Glutamatergic neuron (in vitro differentiated cells): ENCODE results near the gene PAK5. TPM values are rescaled to one million over a fixed set of nuclear protein-coding genes. Genes with fewer than 3 reads are reported as not detected.

Experiments used
- DNase-seq: peaks from one replicate; pipeline ENCODE4 v3.0.0; 2022
- H3K27ac Mint-ChIP-seq: one replicate; pipeline ENCODE4 v1.8.0; 2020; ENCODE audit warnings: mild to moderate bottlenecking, mixed read lengths, inconsistent platforms; ENCODE audit not compliant: unreplicated experiment
- H3K27me3 Mint-ChIP-seq: one replicate; pipeline ENCODE4 v1.8.0; 2020; ENCODE audit warnings: mild to moderate bottlenecking, moderate library complexity, mixed read lengths, inconsistent platforms; ENCODE audit not compliant: unreplicated experiment
- H3K36me3 Mint-ChIP-seq: one replicate; pipeline ENCODE4 v1.8.0; 2020; ENCODE audit warnings: mild to moderate bottlenecking, mixed read lengths, inconsistent platforms; ENCODE audit not compliant: unreplicated experiment
- H3K4me1 Mint-ChIP-seq: one replicate; pipeline ENCODE4 v1.8.0; 2020; ENCODE audit warnings: mild to moderate bottlenecking, low read depth, mixed read lengths, inconsistent platforms; ENCODE audit not compliant: unreplicated experiment
- H3K4me3 Mint-ChIP-seq: one replicate; pipeline ENCODE4 v1.8.0; 2020; ENCODE audit warnings: mild to moderate bottlenecking, mixed read lengths, inconsistent platforms; ENCODE audit not compliant: unreplicated experiment
- H3K9me3 Mint-ChIP-seq: one replicate; pipeline ENCODE4 v1.8.0; 2020; ENCODE audit warnings: mild to moderate bottlenecking, moderate library complexity, mixed read lengths, inconsistent platforms; ENCODE audit not compliant: unreplicated experiment
- total RNA-seq: library from RNA; stranded (reverse); fragmentation: NEBNext Ultra II Directional; extraction: Animal tissue kit (Norgen Biotek cat#: 25700); gene quantifications from one replicate; pipeline ENCODE4 v1.2.1, GENCODE V29; 2021; ENCODE audit not compliant: unreplicated experiment
- TF ChIP-seq, protein P1 (sequence below): fragments of 200-600 bp; sonication (generic); IDR thresholded peaks from one replicate; pipeline ENCODE4 v1.5.0; 2021; ENCODE audit not compliant: partially characterized antibody, unreplicated experiment

PAK5 gene
- total RNA-seq, 1 donor from 2014 or later: 6.8 TPM

GRCh38 chr20:9775176-9775575 is 63.7 kb downstream of the PAK5 start:
- H3K9me3 Mint-ChIP-seq: no peaks in the 10 kb centered on the region
- no peaks in the 10 kb centered on the region for H3K27me3 Mint-ChIP-seq
- H3K27ac Mint-ChIP-seq: no peak overlapping the region
- H3K4me3 Mint-ChIP-seq: no peak overlapping the region
- no peak for DNase-seq
- TF ChIP-seq, protein P1, sequence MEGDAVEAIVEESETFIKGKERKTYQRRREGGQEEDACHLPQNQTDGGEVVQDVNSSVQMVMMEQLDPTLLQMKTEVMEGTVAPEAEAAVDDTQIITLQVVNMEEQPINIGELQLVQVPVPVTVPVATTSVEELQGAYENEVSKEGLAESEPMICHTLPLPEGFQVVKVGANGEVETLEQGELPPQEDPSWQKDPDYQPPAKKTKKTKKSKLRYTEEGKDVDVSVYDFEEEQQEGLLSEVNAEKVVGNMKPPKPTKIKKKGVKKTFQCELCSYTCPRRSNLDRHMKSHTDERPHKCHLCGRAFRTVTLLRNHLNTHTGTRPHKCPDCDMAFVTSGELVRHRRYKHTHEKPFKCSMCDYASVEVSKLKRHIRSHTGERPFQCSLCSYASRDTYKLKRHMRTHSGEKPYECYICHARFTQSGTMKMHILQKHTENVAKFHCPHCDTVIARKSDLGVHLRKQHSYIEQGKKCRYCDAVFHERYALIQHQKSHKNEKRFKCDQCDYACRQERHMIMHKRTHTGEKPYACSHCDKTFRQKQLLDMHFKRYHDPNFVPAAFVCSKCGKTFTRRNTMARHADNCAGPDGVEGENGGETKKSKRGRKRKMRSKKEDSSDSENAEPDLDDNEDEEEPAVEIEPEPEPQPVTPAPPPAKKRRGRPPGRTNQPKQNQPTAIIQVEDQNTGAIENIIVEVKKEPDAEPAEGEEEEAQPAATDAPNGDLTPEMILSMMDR: no peak
- no peaks in the 10 kb centered on the region for H3K4me1 Mint-ChIP-seq
- H3K36me3 Mint-ChIP-seq: no peaks in the 10 kb centered on the region

GRCh38 chr20:9769954-9770353 is 68.9 kb downstream of the PAK5 start:
- TF ChIP-seq, protein P1: no peak

DNA sequence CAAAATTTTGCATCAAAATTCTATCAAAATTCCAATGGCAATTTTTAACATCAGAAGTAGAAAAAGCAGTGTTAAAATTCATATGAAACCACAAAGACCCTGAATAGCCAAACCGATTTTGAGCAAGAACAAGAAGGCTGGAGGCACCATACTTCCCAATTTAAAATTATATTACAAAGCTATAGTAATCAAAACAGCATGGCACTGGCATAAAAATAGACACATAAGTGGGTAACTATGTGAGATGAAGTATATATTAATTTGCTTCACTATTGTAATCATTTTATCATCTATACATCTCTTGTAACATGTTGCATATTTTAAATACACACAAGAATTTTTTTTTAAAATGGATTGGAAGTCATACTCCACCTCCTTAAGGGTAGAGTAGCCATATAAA is 77.4 kb downstream of the PAK5 start:
- Mint-ChIP-seq H3K36me3 (no peaks in the 10 kb centered on the region), H3K9me3 (no peaks in the 10 kb centered on the region), H3K27me3 (no peaks in the 10 kb centered on the region), H3K4me1 (no peaks in the 10 kb centered on the region), H3K27ac (no peak overlapping the region), H3K4me3 (no peak overlapping the region)
- TF ChIP-seq, protein P1: no peak
- no peak for DNase-seq

More at GRCh38 chr20:9769954-9770353, 68.9 kb downstream of the PAK5 start:
- H3K27me3 Mint-ChIP-seq: no peaks in the 10 kb centered on the region
- no peak for DNase-seq
- H3K4me1 Mint-ChIP-seq: no peaks in the 10 kb centered on the region
- no peaks in the 10 kb centered on the region for H3K9me3 Mint-ChIP-seq
- no peaks in the 10 kb centered on the region for H3K36me3 Mint-ChIP-seq
- H3K27ac Mint-ChIP-seq: no peak overlapping the region
- H3K4me3 Mint-ChIP-seq: no peak overlapping the region

DNA sequence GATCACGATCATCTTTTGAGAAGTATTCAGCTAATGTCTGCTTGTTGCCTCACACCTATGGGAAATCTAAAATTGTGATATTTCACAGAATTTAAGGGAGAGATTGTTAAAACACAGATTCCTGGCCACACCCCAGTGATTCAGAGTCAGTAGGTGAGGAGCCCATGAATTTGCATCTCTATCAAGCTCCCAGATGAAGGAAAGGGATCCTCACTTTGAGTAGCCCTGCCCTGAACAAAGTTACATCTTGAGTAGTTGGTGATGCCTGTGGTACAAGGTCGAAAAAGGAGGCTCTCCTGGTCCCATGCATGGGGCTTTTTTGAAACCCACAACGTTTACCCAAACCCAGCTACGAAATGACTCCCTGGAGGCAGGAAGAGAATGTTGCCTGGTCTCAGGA is 79.5 kb downstream of the PAK5 start:
- no peaks in the 10 kb centered on the region for H3K27me3 Mint-ChIP-seq
- no peak overlapping the region for H3K4me3 Mint-ChIP-seq
- DNase-seq: no peak
- H3K36me3 Mint-ChIP-seq: no peaks in the 10 kb centered on the region
- H3K4me1 Mint-ChIP-seq: no peaks in the 10 kb centered on the region
- TF ChIP-seq, protein P1: no peak
- no peaks in the 10 kb centered on the region for H3K9me3 Mint-ChIP-seq
- no peak overlapping the region for H3K27ac Mint-ChIP-seq

DNA sequence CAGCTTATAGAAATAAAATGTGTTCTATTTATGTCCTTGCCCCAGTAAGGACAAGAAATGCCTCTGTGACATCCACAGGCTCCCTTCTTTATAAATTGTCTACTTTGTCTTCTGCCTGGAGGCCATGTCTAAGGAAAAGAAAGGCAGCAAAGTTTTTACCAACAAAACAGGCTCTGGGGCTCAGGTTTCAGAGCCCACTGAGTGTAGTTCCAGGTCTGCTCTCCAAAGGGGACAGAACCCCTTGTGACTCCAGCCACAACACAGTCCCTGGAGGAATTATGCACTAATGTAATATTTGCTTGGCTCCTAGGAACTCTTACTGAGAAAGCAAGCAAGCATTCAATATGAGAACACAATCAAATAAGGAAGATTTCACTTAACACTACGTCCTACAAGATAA is 80.1 kb downstream of the PAK5 start:
- H3K36me3 Mint-ChIP-seq: no peaks in the 10 kb centered on the region
- H3K4me3 Mint-ChIP-seq: no peak overlapping the region
- no peaks in the 10 kb centered on the region for H3K9me3 Mint-ChIP-seq
- H3K4me1 Mint-ChIP-seq: no peaks in the 10 kb centered on the region
- TF ChIP-seq, protein P1: no peak
- H3K27me3 Mint-ChIP-seq: no peaks in the 10 kb centered on the region
- DNase-seq: no peak
- H3K27ac Mint-ChIP-seq: no peak overlapping the region
